Vagina (tissue), 2 donors: ENCODE data around the gene GPC5.

Source experiments
- POLR2A ChIP-seq, 2 donors: fragments of 450-650 bp; IDR thresholded peaks; one replicate each; pipeline ENCODE4 v1.6.1; 2017; ENCODE audit warnings: antibody characterized with exemption in 2 of 2, mild to moderate bottlenecking in 2 of 2, moderate library complexity in 2 of 2
- POLR2AphosphoS5 ChIP-seq, 2 donors: sonication (generic); formaldehyde crosslinking; IDR thresholded peaks; one replicate each; pipeline ENCODE4 v1.9.0; 2017; ENCODE audit warnings: antibody characterized with exemption in 2 of 2, mild to moderate bottlenecking in 2 of 2, low read depth in 1 of 2; ENCODE audit not compliant: insufficient read depth in 1 of 2
- TF ChIP-seq, protein P1 (sequence below), 3 experiments: fragments of 450-650 bp in 2 of 3; fragments of 200-600 bp in 1 of 3; sonication (generic) in 1 of 3; IDR thresholded peaks; one replicate each; pipeline ENCODE4 v1.5.1; 2017 to 2019; ENCODE audit warnings: antibody characterized with exemption in 3 of 3, mild to moderate bottlenecking in 2 of 3, moderate library complexity in 2 of 3

DNA sequence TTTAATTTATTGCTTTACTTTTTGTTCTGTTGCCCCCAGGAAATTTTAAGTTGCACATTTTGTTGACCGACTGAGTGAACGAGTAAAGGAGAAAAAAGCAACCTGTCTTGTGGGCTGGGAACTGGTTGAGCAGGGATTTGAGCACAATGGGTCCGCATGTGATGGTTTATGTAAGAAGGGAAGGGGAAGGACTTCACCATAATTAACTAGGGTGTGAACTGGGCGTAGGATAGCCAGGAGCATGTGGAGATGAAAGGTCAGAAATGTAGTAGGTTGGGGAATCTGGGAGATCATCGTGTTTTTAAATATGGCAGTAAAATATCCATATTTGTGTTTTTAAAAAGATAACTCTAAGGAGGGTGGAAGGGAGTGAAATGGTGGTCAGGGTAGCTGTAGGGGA is 99.9 kb downstream of the GPC5 start:
- TF ChIP-seq POLR2A (IDR thresholded peaks at IDR 0.05) (no peak), POLR2AphosphoS5 (IDR thresholded peaks at IDR 0.05; ENCODE audit: insufficient read depth in 1 of 2, low read depth in 1 of 2) (no peak)
- TF ChIP-seq, protein P1, sequence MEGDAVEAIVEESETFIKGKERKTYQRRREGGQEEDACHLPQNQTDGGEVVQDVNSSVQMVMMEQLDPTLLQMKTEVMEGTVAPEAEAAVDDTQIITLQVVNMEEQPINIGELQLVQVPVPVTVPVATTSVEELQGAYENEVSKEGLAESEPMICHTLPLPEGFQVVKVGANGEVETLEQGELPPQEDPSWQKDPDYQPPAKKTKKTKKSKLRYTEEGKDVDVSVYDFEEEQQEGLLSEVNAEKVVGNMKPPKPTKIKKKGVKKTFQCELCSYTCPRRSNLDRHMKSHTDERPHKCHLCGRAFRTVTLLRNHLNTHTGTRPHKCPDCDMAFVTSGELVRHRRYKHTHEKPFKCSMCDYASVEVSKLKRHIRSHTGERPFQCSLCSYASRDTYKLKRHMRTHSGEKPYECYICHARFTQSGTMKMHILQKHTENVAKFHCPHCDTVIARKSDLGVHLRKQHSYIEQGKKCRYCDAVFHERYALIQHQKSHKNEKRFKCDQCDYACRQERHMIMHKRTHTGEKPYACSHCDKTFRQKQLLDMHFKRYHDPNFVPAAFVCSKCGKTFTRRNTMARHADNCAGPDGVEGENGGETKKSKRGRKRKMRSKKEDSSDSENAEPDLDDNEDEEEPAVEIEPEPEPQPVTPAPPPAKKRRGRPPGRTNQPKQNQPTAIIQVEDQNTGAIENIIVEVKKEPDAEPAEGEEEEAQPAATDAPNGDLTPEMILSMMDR (IDR thresholded peaks at IDR 0.05) = no peak
